ENCODE results near the gene CD83. TPM values are rescaled to one million over a fixed set of nuclear protein-coding genes. Genes with fewer than 3 reads are reported as not detected.

Gene CD83
- polyA plus RNA-seq, 1 donor: 8.2 TPM

GRCh38 chr6:14120546-14120945 lies 3.0 kb downstream of the CD83 start:
- H3K36me3 ChIP-seq (ENCODE audit: control insufficient read depth, insufficient read depth, low read length): no peaks in the 10 kb centered on the region
- WGBS (ENCODE audit: insufficient coverage, low lambda C conversion rate): no CpG with 5 or more reads among the region's 1 CpG
- DNase-seq: no peak
- no peaks in the 10 kb centered on the region for H3K27me3 ChIP-seq (ENCODE audit: control insufficient read depth, insufficient read depth, low read length)
- peaks cover 6% of the 10 kb centered on the region for H3K4me1 ChIP-seq (ENCODE audit: control insufficient read depth, insufficient read depth, low read length)
- H3K27ac ChIP-seq (ENCODE audit: low read length): no peak overlapping the region
- H3K9me3 ChIP-seq (ENCODE audit: control insufficient read depth, low read depth, low read length): no peaks in the 10 kb centered on the region
- H3K4me3 ChIP-seq (ENCODE audit: low read length): no peak overlapping the region

- Histone ChIP-seq H3K9me3 (ENCODE audit: control insufficient read depth, low read depth, low read length) (no peaks in the 10 kb centered on the region), H3K36me3 (ENCODE audit: control insufficient read depth, insufficient read depth, low read length) (no peaks in the 10 kb centered on the region), H3K27me3 (ENCODE audit: control insufficient read depth, insufficient read depth, low read length) (no peaks in the 10 kb centered on the region), H3K4me3 (ENCODE audit: low read length) (no peak overlapping the region), H3K4me1 (ENCODE audit: control insufficient read depth, insufficient read depth, low read length) (peaks cover 6% of the 10 kb centered on the region), H3K27ac (ENCODE audit: low read length) (no peak overlapping the region)
- WGBS (ENCODE audit: insufficient coverage, low lambda C conversion rate): 60% methylated on average over 1 of the region's 4 CpGs
- no peak for DNase-seq
These were observed 4.4 kb downstream of the CD83 start for GRCh38 chr6:14121936-14122344.

- Histone ChIP-seq H3K27me3 (ENCODE audit: control insufficient read depth, insufficient read depth, low read length) (no peaks in the 10 kb centered on the region), H3K4me3 (ENCODE audit: low read length) (no peak overlapping the region), H3K4me1 (ENCODE audit: control insufficient read depth, insufficient read depth, low read length) (no peaks in the 10 kb centered on the region), H3K27ac (ENCODE audit: low read length) (no peak overlapping the region), H3K36me3 (ENCODE audit: control insufficient read depth, insufficient read depth, low read length) (no peaks in the 10 kb centered on the region), H3K9me3 (ENCODE audit: control insufficient read depth, low read depth, low read length) (no peaks in the 10 kb centered on the region)
- no CpG with 5 or more reads among the region's 6 CpGs for WGBS (ENCODE audit: insufficient coverage, low lambda C conversion rate)
- DNase-seq: no peak
These were observed 6.0 kb downstream of the CD83 start for GRCh38 chr6:14123386-14124111.

GRCh38 chr6:14125346-14125745 lies 7.8 kb downstream of the CD83 start:
- H3K27ac ChIP-seq (ENCODE audit: low read length): no peak overlapping the region
- no peaks in the 10 kb centered on the region for H3K36me3 ChIP-seq (ENCODE audit: control insufficient read depth, insufficient read depth, low read length)
- H3K27me3 ChIP-seq (ENCODE audit: control insufficient read depth, insufficient read depth, low read length): no peaks in the 10 kb centered on the region
- DNase-seq: no peak
- H3K4me3 ChIP-seq (ENCODE audit: low read length): no peak overlapping the region
- no CpG with 5 or more reads among the region's 3 CpGs for WGBS (ENCODE audit: insufficient coverage, low lambda C conversion rate)
- no peaks in the 10 kb centered on the region for H3K9me3 ChIP-seq (ENCODE audit: control insufficient read depth, low read depth, low read length)
- peaks cover 5% of the 10 kb centered on the region for H3K4me1 ChIP-seq (ENCODE audit: control insufficient read depth, insufficient read depth, low read length)

- DNase-seq: no peak
- no peaks in the 10 kb centered on the region for H3K9me3 ChIP-seq (ENCODE audit: control insufficient read depth, low read depth, low read length)
- H3K4me3 ChIP-seq (ENCODE audit: low read length): no peak overlapping the region
- H3K36me3 ChIP-seq (ENCODE audit: control insufficient read depth, insufficient read depth, low read length): no peaks in the 10 kb centered on the region
- peaks cover 5% of the 10 kb centered on the region for H3K4me1 ChIP-seq (ENCODE audit: control insufficient read depth, insufficient read depth, low read length)
- no peak overlapping the region for H3K27ac ChIP-seq (ENCODE audit: low read length)
- H3K27me3 ChIP-seq (ENCODE audit: control insufficient read depth, insufficient read depth, low read length): no peaks in the 10 kb centered on the region
- 93% methylated on average over 2 of the region's 5 CpGs for WGBS (ENCODE audit: insufficient coverage, low lambda C conversion rate)
These were observed 8.6 kb downstream of the CD83 start for GRCh38 chr6:14126191-14126590.

GRCh38 chr6:14127611-14128010 lies 10.0 kb downstream of the CD83 start:
- no peaks in the 10 kb centered on the region for H3K36me3 ChIP-seq (ENCODE audit: control insufficient read depth, insufficient read depth, low read length)
- H3K4me1 ChIP-seq (ENCODE audit: control insufficient read depth, insufficient read depth, low read length): peaks cover 18% of the 10 kb centered on the region
- no CpG with 5 or more reads among the region's 3 CpGs for WGBS (ENCODE audit: insufficient coverage, low lambda C conversion rate)
- DNase-seq: no peak
- no peak overlapping the region for H3K4me3 ChIP-seq (ENCODE audit: low read length)
- H3K27me3 ChIP-seq (ENCODE audit: control insufficient read depth, insufficient read depth, low read length): no peaks in the 10 kb centered on the region
- no peaks in the 10 kb centered on the region for H3K9me3 ChIP-seq (ENCODE audit: control insufficient read depth, low read depth, low read length)
- no peak overlapping the region for H3K27ac ChIP-seq (ENCODE audit: low read length)

GRCh38 chr6:14128012-14128411 lies 10.4 kb downstream of the CD83 start:
- Histone ChIP-seq H3K4me3 (ENCODE audit: low read length) (no peak overlapping the region), H3K36me3 (ENCODE audit: control insufficient read depth, insufficient read depth, low read length) (no peaks in the 10 kb centered on the region), H3K27me3 (ENCODE audit: control insufficient read depth, insufficient read depth, low read length) (no peaks in the 10 kb centered on the region), H3K27ac (ENCODE audit: low read length) (no peak overlapping the region), H3K9me3 (ENCODE audit: control insufficient read depth, low read depth, low read length) (no peaks in the 10 kb centered on the region), H3K4me1 (ENCODE audit: control insufficient read depth, insufficient read depth, low read length) (peaks cover 22% of the 10 kb centered on the region)
- no peak for DNase-seq
- no CpG with 5 or more reads among the region's 4 CpGs for WGBS (ENCODE audit: insufficient coverage, low lambda C conversion rate)

GRCh38 chr6:14128746-14129145 lies 11.2 kb downstream of the CD83 start:
- no peak overlapping the region for H3K27ac ChIP-seq (ENCODE audit: low read length)
- peaks cover 27% of the 10 kb centered on the region for H3K4me1 ChIP-seq (ENCODE audit: control insufficient read depth, insufficient read depth, low read length)
- H3K9me3 ChIP-seq (ENCODE audit: control insufficient read depth, low read depth, low read length): no peaks in the 10 kb centered on the region
- H3K4me3 ChIP-seq (ENCODE audit: low read length): no peak overlapping the region
- H3K27me3 ChIP-seq (ENCODE audit: control insufficient read depth, insufficient read depth, low read length): no peaks in the 10 kb centered on the region
- no peaks in the 10 kb centered on the region for H3K36me3 ChIP-seq (ENCODE audit: control insufficient read depth, insufficient read depth, low read length)
- no peak for DNase-seq
- WGBS (ENCODE audit: insufficient coverage, low lambda C conversion rate): no CpG with 5 or more reads among the region's 4 CpGs

- H3K27me3 ChIP-seq (ENCODE audit: control insufficient read depth, insufficient read depth, low read length): no peaks in the 10 kb centered on the region
- H3K4me1 ChIP-seq (ENCODE audit: control insufficient read depth, insufficient read depth, low read length): peaks cover 34% of the 10 kb centered on the region
- no peak overlapping the region for H3K4me3 ChIP-seq (ENCODE audit: low read length)
- H3K9me3 ChIP-seq (ENCODE audit: control insufficient read depth, low read depth, low read length): no peaks in the 10 kb centered on the region
- peak; percentile 71 to 75 for DNase-seq
- no peak overlapping the region for H3K27ac ChIP-seq (ENCODE audit: low read length)
- WGBS (ENCODE audit: insufficient coverage, low lambda C conversion rate): no CpG with 5 or more reads among the region's 7 CpGs
- H3K36me3 ChIP-seq (ENCODE audit: control insufficient read depth, insufficient read depth, low read length): peaks cover 1% of the 10 kb centered on the region
These were observed 12.0 kb downstream of the CD83 start for GRCh38 chr6:14129575-14129974.

- Histone ChIP-seq H3K36me3 (ENCODE audit: control insufficient read depth, insufficient read depth, low read length) (peaks cover 7% of the 10 kb centered on the region), H3K27ac (ENCODE audit: low read length) (no peak overlapping the region), H3K9me3 (ENCODE audit: control insufficient read depth, low read depth, low read length) (no peaks in the 10 kb centered on the region), H3K4me3 (ENCODE audit: low read length) (no peak overlapping the region), H3K27me3 (ENCODE audit: control insufficient read depth, insufficient read depth, low read length) (no peaks in the 10 kb centered on the region), H3K4me1 (ENCODE audit: control insufficient read depth, insufficient read depth, low read length) (peaks cover 34% of the 10 kb centered on the region)
- WGBS (ENCODE audit: insufficient coverage, low lambda C conversion rate): no CpG with 5 or more reads among the region's 15 CpGs
- DNase-seq: peak in 1 of 2 donors; percentile 44
These were observed 13.0 kb downstream of the CD83 start for GRCh38 chr6:14130435-14131075.

GRCh38 chr6:14131579-14131978 lies 14.0 kb downstream of the CD83 start:
- Histone ChIP-seq H3K4me1 (ENCODE audit: control insufficient read depth, insufficient read depth, low read length) (peaks cover 34% of the 10 kb centered on the region), H3K9me3 (ENCODE audit: control insufficient read depth, low read depth, low read length) (no peaks in the 10 kb centered on the region), H3K27ac (ENCODE audit: low read length) (peak overlapping the region; percentile 56), H3K4me3 (ENCODE audit: low read length) (no peak overlapping the region), H3K27me3 (ENCODE audit: control insufficient read depth, insufficient read depth, low read length) (no peaks in the 10 kb centered on the region), H3K36me3 (ENCODE audit: control insufficient read depth, insufficient read depth, low read length) (peaks cover 7% of the 10 kb centered on the region)
- DNase-seq: no peak
- no CpG with 5 or more reads among the region's 7 CpGs for WGBS (ENCODE audit: insufficient coverage, low lambda C conversion rate)
